HG03354 (cell line): Measurements from ENCODE around the gene UNC79.
"Not testable (repeated sequence)": the region's sequence is repeated elsewhere in the genome, so short reads cannot be mapped to it uniquely, and the experiment has no call there.

Experiments
- ATAC-seq: cut with Tn5 transposase; IDR thresholded peaks from one replicate; pipeline ENCODE4 v1.9.1; 2021; ENCODE audit warnings: mild to moderate bottlenecking; ENCODE audit not compliant: unreplicated experiment, poor library complexity, severe bottlenecking

UNC79 gene

DNA sequence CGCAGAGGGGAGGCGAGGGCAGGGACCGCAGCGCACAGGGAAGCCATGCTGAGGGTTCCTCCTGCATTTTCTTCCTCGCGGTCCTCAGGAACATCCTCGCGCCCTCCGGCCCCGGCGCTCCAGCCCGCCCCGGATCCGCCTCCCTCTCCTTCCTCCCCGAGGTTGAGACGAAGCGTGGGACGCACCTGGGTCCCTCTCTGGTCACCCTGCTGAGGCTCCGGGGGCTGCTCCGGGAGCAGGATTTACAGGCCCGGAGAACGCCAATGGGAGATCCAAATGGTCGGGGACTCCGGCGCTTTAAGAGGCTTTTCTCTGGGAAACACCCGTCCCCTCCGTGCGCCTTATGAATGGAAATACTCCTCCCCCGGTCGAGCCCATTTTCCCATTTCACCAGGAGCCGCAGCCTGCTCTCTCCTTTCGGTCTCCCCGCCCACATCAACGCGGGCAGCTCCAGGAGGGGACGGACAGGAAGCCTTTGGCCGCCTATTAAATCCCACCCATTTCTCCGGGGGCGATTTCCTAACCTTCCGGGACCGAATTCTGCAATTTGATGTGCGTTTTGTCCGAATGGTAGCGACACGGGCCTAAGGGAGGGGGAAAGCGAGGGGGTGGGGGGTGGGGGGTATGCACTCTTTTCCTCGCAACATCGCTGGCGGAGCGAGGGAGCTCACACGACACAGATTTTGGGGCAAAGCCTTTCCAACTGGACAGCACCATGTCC, at the start of gene UNC79:
Gene UNC79, plus strand, starts transcription at position 625 of the 721 bp plus-strand sequence. Its CDS starts 91 bp downstream, at position 716.
- ATAC-seq = no peak

- no peak for ATAC-seq
These were observed 49.1 kb upstream of the UNC79 start for GRCh38 chr14:93381644-93382043.

- not testable (repeated sequence) for ATAC-seq
These were observed 46.5 kb upstream of the UNC79 start for GRCh38 chr14:93384256-93384655.

DNA sequence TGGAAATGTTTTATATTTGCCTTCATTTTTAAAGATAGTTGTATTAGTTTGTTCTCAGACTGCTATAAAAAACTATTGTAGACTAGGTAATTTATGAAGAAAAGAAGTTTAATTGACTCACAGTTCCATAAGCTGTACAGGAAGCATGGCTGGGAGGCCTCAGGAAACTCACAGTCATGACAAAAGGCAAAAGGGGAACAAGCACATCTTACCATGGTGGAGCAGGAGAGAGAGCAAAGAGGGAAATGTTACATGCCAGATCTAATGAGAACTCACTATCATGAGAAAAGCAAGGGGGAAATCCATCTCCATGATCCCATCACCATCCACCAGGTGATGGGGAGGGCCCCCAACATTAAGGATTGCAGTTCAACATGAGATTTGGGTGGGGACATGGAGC, 35.5 kb upstream of the UNC79 start:
- ATAC-seq = no peak

GRCh38 chr14:93396456-93396855, 34.3 kb upstream of the UNC79 start:
- ATAC-seq = no peak

- no peak for ATAC-seq
These were observed 32.2 kb upstream of the UNC79 start for GRCh38 chr14:93398491-93398890.

- ATAC-seq = no peak
These were observed 27.8 kb upstream of the UNC79 start for GRCh38 chr14:93402951-93403350.

DNA sequence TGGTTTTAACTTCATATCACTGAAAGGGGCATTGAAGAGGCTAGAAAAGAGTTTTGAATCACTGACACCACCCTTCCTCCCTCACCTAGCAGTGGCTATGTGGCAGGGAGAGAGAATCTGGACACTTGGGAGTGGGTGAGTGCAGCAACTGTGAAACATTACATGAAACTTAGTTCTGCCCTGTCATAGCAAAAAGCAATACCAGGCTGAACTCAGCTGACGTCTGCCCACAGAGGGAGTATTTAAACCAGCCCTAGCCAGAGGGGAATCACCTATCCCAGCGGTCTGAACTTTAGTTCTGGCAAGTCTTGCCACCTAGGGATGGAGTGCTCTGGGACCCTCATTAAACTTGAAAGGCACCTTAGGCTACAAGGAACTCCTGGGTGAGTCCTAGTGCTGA, 20.7 kb upstream of the UNC79 start:
- ATAC-seq = no peak

DNA sequence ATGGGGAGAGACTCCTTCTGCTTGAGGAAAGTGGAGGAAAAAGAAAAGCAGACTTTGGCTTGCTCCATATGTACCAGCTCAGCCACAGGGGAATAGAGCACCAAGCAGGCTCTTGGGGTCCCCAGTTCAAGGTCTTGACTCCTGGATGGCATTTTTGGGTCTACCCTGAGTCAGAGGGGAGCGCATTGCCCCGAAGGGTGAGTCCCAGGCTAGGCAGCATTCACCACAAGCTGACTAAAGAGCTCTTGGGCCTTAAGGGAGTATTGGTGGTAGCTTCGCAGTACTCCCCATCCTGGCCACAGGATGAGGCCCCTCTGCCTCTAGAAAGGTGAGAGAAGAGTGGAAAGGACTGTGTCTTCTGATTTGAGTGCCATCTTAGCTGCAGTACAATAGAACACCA, 19.8 kb upstream of the UNC79 start:
- ATAC-seq = no peak

DNA sequence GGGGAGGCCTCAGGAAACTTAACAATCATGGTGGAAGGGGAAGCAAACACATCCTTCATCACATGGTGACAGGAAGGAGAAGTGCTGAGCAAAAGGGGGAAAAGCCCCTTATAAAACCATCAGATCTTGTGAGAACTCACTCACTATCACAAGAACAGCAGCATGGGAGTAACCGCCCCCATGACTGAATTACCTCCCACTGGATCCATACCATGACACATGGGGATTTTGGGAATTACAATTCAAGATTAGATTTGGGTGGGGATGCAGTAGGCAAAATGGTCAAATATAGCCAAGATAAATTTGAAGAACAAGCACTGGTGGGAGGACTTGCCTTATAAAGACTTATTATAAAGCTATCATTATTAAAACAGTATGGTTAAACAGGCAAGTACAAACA, 5.6 kb upstream of the UNC79 start:
- not testable (repeated sequence) for ATAC-seq

GRCh38 chr14:93426750-93427149, 4.0 kb upstream of the UNC79 start:
- ATAC-seq = no peak

GRCh38 chr14:93431036-93431670, 414 bp downstream of the UNC79 start:
- ATAC-seq = no peak

GRCh38 chr14:93454224-93454623, 23.5 kb downstream of the UNC79 start:
- no peak for ATAC-seq

GRCh38 chr14:93456356-93456755, 25.6 kb downstream of the UNC79 start:
- ATAC-seq = no peak

DNA sequence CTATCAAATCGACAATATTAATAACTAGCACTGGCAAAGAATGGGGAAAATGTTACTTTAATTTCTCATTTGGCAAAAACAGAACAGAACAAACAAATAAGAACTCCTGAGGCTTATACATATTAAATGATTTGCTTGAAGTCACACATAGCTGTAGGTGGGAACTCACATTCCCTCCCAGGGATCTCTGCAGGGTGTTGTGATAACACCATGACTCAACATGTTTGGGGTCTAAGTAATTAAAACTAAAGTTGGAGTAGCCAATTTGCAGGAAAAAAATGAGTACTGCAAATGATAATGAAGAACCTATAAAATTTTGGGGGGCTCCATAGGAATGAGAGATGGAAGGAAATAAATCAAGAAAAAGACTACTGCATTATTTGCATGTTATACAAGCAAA, 27.5 kb downstream of the UNC79 start:
- ATAC-seq = no peak

DNA sequence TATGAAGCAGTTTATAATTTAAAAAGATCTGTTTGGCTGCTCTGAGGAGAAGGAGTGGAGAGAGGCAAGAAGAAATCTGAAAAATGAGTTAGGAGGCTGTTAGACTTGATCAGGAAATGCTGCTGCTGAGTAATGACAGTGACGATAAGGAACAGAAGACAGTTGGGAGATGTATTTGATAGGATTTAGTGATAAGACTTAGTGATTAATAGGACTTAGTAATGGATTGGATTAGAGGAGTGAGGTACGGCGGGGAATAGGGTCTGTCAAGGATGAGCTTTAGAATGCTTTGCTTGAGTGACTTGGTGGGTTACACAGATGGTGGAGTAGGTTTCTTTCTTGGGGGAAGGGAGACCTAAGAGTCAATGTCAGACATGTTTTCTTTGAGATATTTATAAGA, 31.7 kb downstream of the UNC79 start:
- ATAC-seq = no peak

GRCh38 chr14:93464271-93464670, 33.5 kb downstream of the UNC79 start:
- ATAC-seq = no peak

DNA sequence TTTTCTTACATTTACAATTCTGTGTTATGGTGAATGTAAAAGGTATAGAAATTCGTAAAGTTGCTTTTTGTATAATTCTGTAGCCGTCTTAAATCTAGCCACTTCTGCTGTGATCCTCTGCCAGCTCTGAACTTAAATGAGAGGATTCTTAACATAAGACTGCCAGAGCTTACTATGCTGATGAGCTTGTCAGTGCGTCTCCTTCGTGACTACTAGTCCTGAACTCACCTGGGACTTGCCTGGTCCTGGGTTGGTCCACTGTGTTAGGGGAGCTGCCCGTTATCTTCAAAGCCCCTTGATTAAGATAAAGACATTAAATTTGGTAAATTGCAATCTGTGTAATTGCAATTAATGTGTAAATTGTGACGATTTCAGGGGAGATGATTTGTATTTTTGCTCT, 44.7 kb downstream of the UNC79 start:
- ATAC-seq = no peak

DNA sequence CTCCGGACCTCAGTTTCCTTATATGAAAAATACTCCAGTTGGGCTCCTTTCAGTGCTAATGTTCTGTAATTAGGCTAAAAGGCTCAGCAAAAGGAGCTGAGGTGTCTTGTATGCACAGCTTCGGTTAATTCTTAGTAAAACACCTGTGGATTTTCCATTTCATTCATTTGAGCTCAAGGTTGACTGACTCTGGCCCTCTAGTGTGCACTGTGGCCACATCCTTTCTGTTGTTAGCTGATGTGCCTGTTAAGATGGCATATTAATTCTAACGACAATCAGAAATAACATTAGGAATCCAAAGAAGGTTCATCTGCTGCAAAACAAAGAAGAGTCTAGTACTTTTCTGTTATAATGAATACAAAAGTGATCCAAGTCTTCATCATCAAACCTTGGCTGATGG, 45.6 kb downstream of the UNC79 start:
- ATAC-seq = no peak

DNA sequence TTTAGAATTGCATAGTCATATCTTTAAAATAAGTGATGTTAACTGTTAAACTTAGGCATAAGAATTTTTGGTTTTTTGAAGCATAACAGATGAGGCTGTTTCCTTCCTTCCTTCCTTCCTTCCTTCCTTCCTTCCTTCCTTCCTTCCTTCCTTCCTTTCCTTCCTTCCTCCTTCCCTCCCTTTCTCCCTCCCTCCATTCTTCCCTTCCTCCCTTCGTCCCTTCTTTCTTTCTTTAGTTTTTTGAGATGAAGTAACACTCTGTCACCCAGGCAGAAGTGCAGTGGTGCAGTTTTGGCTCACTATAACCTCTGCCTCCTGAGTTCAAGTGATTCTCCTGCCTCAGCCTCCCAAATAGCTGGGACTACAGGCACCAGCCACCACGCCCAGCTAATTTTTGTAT, 48.3 kb downstream of the UNC79 start:
- ATAC-seq = not testable (repeated sequence)

DNA sequence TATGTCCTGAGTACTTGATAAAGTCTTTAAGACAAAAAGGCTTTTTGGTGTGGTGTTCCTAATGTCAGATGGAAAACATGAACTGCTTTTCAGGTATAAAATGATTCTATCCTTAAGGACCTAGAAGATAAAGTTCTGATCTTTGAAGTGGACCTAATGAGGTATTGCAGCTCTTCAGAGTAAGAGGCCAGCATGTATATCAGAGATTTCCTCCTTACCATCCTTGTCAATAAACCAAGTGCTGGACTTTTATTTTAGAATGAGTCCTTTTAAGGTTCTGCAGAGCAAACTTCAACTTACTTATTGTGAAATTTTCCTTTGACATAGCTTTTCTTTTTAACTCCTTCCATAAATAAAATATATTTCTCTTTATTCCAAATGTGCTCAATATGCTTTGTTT, 50.1 kb downstream of the UNC79 start:
- no peak for ATAC-seq

DNA sequence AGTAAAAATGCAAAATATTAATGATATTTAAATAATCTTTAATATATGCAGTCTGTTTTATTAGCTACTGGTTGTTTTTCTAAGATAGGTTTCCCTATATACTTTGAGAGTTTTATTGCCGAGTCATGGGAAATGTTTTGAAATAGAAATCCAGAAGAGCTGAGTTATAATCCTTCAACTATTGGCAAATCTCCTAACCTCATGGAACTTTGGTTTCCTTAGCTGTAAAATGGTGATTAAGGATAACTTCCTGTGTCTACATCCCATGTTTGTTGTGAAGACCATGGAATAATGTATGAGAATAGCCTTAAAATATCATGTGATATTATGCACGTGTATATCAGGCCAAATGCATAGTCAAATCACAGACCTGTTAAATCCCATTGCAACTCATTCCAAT, 51.0 kb downstream of the UNC79 start:
- no peak for ATAC-seq
